Activated T-helper 1 cell treated with Interleukin-2 at 50 U/mL for 16 hours (primary cell): ENCODE results near the gene NUSAP1.
"Not testable (repeated sequence)": the region's sequence is repeated elsewhere in the genome, so short reads cannot be mapped to it uniquely, and the experiment has no call there.

Experiments used
- DNase-seq: peaks from one replicate; pipeline ENCODE4 v3.0.0-alpha.2; 2020; ENCODE audit warnings: low read depth

NUSAP1 gene

GRCh38 chr15:41332194-41333025 lies at the start of gene NUSAP1, which contains the start of gene OIP5:
Gene NUSAP1, plus strand, starts transcription at chr15:41332881. Its CDS starts 77 bp downstream, at chr15:41332958.
Gene OIP5, minus strand, starts transcription at chr15:41332591. Its CDS starts 30 bp downstream, at chr15:41332561.
- DNase-seq, result peak; percentile 95

DNA sequence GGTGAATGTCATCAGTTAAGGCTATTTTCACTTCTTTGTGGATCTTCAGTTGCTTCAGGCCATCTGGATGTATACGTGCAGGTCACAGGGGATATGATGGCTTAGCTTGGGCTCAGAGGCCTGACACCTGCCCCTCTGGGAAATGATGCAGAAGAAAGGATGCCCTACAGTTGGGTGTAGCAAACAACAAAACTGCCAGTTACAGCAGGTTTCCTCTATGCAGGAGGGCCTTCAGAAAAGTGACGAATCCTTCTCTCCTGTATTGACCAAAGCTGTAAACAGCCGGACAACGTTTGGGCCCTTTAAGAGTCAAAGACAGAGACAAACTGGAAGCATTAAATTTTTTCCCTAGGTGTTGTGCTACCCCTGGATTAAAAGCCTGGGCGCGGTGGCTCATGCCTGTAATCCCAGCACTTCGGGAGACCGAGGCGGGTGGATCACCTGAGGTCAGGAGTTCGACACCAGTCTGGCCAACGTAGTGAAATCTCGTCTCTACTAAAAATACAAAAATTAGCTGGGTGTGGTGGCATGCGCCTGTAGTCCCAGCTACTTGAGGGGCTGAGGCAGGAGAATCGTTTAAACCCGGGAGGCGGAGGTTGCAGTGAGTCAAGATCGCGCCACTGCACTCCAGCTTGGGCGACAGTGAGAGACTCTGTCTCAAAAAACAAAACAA lies 49.6 kb upstream of the NUSAP1 start:
- not testable (repeated sequence) for DNase-seq

GRCh38 chr15:41283653-41284426 lies 48.8 kb upstream of the NUSAP1 start:
- DNase-seq, result peak; percentile 95

GRCh38 chr15:41284427-41285177 lies 48.1 kb upstream of the NUSAP1 start:
- no peak for DNase-seq

DNA sequence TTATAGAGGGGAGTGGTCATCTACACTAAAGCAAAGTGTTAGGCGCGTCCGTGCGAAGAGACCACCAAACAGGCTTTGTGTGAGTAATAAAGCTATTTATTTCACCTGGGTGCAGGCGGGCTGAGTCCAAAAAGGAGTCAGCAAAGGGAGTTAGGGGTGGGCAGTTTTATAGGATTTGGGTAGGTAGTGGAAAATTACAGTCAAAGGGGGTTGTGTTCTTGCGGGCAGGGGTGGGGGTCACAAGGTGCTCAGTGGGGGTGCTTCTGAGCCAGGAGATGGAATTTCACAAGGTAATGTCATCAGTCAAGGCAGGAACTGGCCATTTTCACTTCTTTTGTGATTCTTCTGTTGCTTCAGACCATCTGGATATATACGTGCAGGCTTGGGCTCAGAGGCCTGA lies 47.4 kb upstream of the NUSAP1 start:
- no peak for DNase-seq

DNA sequence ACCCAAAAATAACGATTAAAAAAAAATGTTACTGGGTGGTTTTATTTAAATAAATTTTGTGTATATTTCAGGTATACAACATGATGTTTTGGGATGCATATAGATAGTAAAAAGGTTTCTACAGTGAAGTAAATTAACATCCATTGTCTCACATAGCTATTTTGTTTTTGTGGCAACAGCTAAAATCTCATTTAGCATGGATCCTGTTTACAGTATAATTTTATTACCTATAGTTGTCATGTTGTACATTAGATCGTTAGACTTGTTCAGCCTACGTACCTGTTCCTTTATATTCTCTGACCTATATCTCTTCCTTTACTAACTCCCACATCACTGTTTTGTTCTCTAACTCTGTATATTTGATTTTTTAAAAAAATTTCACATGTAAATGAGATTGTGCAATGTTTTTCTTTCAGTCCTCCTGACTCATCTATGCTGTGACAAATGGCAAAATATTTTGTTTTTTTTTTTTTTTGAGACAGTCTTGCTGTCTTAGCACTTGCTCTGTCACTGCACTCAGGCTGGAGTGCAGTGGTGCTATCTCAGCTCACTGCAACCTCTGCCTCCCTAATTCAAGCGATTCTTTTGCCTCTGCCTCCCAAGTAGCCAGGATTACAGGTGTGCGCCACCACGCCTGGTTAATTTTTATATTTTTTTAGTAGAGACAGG lies 45.9 kb upstream of the NUSAP1 start:
- DNase-seq, result no peak

DNA sequence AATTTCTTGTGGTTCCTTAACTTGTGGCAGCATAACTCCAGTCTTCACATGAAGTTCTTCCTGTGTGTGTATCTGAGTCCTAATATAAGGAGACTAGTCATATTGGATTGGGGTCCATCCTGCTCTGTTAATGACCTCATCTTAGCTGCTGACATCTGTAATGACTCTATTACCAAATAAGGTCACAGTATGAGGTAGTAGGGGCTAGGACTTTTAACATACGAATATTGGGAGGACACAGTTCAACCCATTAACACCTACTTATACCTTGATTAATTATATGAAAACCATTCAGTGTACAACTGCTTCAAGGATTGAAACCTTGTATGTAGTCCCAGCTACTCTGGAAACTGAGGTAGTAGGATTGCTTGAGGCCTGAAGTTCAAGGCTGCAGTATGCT lies 44.2 kb upstream of the NUSAP1 start:
- no peak for DNase-seq

DNA sequence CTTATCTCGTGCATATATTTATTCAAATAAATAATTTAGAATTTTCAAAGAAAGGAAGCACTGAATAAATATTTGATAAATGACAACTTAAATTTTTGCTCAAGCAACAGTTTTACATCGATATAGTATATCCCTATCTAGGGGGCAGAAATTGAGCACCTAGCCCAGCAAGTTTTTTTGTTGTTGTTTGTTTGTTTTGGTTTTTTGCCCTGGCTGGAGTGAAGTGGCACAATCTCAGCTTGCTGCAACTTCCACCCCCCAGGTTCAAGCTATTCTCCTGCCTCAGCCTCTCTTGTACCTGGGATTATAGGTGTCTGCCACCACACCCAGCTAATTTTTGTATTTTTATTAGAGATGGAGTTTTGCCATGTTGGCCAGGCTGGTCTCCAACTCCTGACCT lies 42.7 kb upstream of the NUSAP1 start:
- DNase-seq, result no peak

- no peak for DNase-seq
Measured at GRCh38 chr15:41291065-41291631, 41.5 kb upstream of the NUSAP1 start.

DNA sequence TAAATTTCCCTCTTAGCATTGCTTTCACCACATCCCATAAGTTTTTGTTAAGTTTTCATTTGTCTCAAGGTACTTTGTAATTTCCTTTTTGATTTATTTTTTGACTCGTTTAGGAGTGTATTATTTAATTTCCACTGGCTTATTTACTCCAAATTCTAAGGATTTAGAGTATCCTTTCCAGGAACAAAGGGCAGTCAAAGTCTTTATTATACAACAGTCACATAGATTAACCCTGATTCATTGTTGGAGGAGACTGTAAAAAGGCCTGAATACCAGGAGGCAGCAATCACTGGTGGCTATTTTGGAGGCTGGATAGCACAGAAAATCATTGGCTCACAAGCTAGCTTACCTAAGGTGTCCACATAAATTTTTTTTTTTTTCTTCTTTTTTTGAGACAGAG lies 40.2 kb upstream of the NUSAP1 start:
- DNase-seq, result no peak

- not testable (repeated sequence) for DNase-seq
Measured at GRCh38 chr15:41301139-41301538, 31.5 kb upstream of the NUSAP1 start.

- no peak for DNase-seq
Measured at GRCh38 chr15:41301587-41301986, 31.1 kb upstream of the NUSAP1 start.

GRCh38 chr15:41304149-41304770 lies 28.4 kb upstream of the NUSAP1 start:
- DNase-seq, result no peak

DNA sequence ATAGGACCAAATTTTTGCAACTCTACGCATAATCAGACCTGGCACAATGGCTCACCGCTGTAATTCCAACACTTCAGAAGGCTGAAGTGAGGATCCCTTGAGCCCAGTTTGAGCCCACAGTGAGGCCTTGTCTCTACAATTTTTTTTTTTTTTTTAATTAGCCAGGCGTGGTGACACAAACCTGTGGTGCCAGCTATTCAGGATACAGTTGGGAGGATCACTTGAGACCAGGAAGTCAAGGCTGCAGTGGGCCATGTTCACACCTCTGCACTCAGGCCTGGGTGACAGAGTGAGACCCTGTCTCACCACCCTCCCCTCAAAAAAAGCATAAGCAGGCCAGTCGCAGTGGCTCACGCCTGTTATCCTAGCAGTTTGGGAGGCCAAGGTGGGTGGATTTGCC lies 25.0 kb upstream of the NUSAP1 start:
- no peak for DNase-seq

GRCh38 chr15:41309226-41309905 lies 23.3 kb upstream of the NUSAP1 start:
- DNase-seq, result no peak

- DNase-seq, result not testable (repeated sequence)
Measured at GRCh38 chr15:41320805-41321330, 11.8 kb upstream of the NUSAP1 start.

DNA sequence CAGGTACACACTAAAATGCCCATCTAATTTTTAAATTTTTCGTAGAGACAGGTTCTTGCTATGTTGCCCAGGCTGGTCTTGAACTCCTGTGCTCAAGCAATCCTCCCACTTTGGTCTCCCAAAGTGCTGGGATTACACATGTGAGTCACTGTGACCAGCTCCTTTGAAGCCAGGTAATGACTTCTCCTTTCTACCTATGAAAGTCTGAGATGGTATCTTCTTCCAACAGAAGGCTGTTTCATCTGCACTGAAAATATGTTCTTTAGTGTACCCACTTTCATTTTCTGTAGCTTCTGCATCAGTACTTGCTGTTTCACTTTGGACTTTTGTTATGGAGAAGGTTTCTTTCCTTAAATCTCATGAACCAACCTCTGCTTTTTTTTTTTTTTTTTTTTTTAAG lies 9.1 kb upstream of the NUSAP1 start:
- no peak for DNase-seq

DNA sequence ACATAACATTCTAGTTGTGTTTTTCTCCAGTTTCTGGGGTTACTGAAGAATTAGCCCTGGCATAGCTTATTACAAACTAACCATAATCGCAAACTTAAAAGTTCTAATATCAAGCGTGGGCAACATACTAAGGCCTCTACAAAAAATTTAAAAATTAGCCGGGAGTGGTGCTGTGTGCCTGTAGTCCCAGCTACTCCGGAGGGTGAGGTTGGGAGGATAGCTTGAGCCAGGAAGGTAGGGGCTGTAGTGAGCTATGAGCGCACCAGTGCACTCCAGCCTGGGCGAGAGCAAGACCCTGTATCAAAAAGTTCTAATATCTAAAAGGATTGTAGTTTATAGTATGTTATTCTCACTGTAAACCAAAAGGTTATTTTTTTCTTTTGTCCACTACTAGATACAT lies 1.4 kb upstream of the NUSAP1 start:
- DNase-seq, result no peak

DNA sequence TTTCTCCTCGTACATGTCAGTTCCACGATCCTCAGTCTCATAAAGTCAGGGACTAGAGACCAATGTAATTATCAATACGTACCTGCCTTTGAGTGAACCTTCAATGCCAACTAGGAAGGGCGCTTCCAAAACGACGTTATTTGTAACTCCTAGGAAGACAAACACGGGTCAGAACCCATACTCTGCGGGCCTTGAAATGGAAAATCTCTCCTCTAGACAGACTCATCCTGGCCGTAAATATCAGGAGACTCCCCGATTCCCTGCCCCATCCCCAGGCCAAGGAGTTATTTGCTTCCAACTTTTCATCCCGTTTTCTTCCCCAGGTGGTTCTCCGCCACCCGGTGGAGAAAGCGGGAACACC lies 868 bp upstream of the NUSAP1 start:
- no peak for DNase-seq
